HL-60/S4 treated with retinoic acid at 250 ng/mL for 4 days and 3 days (cell line): ENCODE measurements around the gene SHOC2.

ENCODE experiments used
- in situ Hi-C: fragments of 300-500 bp; cut with MboI; formaldehyde crosslinking; loops from 2 replicates; pipeline ENCODE4 v1.7.0; 2022; ENCODE audit warnings: low sequenced_read_pairs

SHOC2 gene

DNA sequence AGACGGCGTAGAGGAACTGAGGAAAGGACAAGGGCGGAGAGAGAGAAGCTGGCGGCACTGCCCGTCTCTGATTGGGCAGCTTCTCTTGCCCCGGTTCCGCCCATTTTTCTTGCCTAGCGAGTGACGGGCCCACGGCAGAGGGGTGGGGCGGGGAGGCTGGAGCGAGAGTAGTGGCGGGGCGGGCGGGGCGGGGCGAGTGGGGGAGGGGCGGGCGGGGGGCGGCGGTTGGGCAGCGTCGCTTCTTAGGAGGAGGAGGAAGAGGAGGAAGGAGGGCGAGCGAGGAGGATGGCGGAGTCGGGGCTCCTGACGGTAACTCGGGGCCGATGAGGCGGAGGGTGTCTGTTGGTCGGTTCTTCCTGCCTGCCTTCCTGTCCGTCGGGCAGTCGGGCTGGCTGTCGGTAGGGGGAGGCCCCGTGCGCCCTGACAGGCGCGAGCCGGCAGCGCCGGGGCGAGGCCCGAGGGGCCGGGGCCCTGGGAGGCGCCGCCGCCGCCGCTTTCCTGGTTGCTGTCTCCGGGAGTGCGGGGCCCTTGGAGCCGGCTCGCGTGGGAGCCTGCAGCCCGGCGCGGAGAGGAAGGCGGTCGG lies at the start of gene SHOC2:
Gene SHOC2 (plus strand): TSS at position 256 of the 583 bp plus-strand sequence. CDS start 44,755 bp downstream, outside the sequence.
- in situ Hi-C loops = no loop called here

DNA sequence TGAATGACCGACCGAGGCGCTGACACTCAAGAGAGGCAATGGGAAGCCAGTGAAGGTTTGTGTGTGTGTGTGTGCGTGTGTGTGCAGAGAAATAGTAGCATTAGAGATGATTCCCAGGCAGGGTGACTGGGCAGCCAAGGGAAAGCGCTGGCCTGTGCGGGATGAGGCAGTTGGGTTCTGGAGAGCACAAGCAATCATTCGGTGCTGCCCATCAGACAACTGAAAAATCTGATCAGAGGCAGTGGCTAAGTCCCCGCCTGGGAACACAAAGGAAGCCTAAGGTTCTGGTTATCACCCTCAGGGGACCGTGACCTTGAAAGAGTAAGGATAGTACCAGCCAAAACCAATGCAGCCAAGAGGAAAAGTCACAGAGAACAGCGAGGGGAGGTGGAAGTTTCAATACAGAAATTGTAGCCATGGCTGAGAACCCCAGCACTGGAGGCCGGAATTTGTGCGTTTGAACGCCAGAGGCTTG lies 48.5 kb upstream of the SHOC2 start:
- in situ Hi-C loops = loop anchor here (10.0 to 25.0 kb wide), 2 partner anchors 116 to 559 kb away; partner anchors contain the start of gene SMNDC1

DNA sequence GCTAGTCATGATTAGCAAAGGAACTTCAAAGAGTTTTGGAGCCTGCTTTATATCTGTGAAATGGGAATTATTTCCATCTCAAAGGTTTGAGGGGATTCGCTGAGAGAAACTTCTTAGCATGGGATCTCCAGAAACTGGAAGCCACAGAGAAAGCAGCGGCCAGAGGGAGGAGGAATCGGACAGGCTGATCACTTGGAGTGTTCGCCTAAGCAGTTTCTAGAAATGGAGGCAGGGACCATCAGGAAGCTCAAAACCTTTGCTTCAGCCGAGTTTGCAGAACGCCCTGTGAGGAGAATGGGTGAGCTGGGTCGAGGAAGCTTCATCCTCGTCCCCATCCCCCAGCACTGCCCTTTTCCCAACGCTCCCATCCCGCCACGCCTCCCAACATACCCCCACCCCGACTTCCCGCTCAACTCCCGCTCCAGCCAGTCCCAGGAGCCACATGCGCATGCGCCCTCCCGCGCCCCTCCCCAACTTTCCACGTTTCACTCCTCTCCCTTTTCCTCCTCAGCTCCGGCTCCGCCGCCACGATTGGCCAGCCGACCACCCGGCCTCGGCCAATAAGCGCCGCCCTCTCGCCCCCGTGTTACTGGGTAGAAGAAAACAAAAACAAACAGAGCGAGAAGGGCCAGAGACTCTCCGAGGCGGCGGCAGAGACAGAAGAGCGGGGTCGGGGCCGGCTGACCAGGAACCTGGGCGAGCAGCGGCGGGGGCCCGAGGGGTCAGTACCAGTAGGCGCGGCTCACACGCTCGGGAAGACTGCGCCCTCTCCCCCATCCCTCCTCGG lies 47.9 kb upstream of the SHOC2 start, which contains the start of gene PDCD4:
Gene PDCD4 (plus strand): TSS at position 631 of the 787 bp plus-strand sequence. CDS start 4,100 bp downstream, outside the sequence.
- in situ Hi-C loops = loop anchor here (10.0 to 25.0 kb wide), 2 partner anchors 117 to 559 kb away; partner anchors contain the start of gene SMNDC1

DNA sequence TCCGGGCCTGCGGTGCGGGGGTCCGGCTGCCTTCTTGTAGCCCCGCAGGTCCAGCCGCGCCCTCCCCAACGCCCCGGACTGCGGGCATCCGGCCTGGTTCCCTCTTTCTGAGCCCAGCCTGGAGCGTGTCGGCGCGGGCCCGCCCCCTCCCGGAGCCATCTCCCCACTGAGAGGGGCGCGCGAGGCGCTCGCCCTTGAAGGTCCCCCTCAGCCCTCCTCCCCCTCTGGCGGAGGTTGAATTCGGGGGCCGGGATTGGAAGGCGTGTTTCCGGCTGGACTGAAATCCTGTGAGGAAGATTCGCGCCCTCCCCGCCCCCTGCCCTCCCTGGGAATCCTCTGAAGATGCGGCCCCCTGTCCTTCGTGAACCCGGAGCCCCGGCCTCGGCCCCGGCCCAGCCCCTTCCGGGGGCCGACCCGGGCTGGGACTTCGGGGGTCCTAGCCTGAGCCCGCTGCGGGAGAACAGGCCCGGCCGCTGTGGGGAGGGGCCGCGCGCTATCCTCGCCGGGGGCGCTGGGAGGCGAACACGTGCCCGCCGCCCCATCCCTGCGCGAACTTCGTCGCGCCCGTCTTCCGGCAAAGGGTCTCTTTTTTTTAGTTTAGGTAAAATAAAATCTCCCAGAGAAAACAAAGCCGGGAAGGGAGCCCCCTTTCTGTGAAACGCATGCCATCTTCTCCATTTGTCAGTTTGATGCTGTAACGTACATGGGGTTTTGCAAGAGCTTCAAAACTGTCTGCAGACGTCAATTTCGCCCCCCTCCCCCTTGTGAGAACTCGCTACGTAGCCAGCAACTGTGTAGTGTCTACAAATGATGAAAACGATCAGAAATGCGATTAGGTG lies 47.0 kb upstream of the SHOC2 start:
- in situ Hi-C loops = loop anchor here (10.0 to 25.0 kb wide), 2 partner anchors 118 to 560 kb away; partner anchors contain the start of gene SMNDC1

DNA sequence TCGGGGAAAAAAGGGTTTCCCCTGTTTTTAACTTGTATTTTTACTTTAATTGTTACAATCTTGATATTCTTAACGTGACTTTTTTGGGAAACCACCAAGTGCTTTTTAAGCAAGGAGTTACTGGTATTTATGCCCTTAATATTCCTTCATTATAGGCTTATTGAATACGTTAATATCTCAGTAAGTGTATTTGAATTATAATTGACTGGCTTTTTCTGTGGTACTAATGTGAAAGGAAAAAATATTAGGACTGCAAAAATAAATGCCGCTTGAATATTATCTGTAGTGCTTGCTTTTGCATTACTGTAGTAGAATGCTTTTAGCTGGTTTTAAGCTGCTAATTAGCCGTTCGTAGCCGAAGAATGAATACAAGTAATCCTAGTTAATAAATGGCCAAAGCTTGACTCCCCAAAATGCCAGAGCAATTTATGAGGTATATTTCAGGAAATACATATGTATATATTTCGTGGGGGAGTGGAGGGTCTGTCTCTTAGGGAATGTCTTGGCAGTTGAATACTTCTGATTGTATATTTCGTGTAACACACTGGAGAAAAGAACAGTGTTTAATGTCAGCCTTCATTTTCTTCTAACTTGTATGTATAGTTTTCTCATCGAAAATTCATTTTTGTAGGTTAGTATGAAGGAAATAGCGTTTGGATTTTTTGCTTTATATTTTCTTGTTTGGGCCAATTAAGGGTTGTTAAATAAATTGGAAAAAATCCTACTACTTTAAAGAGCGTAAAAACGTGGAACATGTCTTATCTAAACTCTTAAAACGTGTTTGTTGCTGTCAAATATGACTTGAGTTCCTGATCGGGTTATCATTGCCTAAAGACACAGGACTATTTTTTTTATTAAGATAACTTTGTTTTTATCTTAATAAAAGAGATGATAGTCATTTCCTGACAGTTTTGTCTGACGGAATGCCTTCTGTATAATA lies 46.1 kb upstream of the SHOC2 start:
- in situ Hi-C loops = loop anchor here (10.0 to 25.0 kb wide), 2 partner anchors 118 to 561 kb away; partner anchors contain the start of gene SMNDC1

DNA sequence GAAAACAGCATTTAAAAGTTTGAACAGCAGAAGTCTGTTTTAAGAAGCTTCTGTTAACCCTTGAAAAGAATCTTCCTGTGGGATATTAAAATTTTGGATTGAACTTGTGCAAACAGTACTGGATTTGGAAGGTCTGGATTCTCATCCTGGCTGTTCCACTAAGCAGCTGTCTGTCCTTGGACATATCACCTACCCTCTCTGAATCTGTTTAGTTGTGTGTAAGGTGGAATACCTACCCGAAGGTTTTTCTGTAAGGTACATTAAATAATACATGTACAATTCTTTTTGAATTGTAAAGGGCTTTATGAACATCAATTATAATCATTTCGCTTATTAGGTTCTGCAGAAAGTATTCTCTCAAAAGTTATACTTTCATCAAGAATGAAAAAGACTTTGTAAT lies 45.5 kb upstream of the SHOC2 start:
- in situ Hi-C loops = loop anchor here (10.0 to 25.0 kb wide), 2 partner anchors 119 to 562 kb away; partner anchors contain the start of gene SMNDC1

DNA sequence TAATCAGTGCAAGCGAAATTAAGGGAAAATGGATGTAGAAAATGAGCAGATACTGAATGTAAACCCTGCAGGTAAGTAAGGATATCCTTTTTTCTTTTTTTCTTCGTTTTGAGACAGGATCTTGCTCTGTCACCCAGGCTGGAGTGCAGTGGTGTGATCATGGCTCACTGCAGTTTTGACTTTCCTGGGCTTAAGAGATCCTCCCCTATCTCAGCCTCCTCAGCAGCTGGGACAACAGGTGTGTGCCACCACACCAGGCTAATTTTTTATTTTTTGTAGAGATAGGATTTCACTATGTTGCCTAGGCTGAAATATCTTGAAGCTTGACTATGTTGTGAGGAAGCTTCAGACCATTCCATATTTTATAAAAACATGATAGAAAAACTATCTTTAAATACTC lies 43.4 kb upstream of the SHOC2 start:
- in situ Hi-C loops = loop anchor here (10.0 to 25.0 kb wide), 2 partner anchors 121 to 264 kb away; no protein-coding TSS in a partner anchor

DNA sequence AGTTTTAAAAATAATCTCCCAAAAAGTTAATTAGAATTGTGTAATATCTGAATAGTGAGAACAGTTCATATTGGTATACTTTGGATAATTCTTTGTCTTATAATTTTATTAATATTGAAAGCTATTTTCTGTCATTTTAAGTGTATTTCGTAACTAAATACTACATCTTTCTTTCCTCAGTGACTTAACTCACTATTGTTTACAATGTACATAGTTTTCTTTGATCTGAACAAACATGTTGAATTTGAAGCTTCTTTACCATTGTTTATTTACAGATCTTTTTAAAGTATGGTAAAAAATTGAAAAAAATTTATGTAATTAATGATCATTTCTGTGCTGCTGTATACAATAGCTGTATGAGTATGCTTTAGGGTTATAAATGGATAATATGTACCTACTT lies 42.6 kb upstream of the SHOC2 start:
- in situ Hi-C loops = loop anchor here (10.0 to 25.0 kb wide), 2 partner anchors 122 to 264 kb away; no protein-coding TSS in a partner anchor

DNA sequence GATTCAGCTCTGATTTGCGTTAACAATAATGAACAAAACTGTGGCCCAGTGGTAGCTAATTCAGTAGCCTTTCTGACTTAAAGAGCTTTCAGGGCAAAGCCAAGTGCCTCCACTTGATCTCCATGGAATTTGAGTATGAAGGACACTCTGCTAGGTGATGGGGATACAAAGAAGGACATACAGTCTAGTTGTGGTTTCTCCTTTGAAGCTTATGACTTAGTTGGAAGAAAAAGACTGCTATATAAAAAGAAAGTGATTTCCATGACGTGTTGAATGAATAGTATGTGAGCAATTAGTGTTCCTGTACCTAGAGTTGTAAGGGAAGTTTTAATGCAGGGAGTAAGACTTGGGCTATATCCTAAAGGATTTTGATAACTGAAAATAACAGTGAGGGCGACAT lies 39.4 kb upstream of the SHOC2 start:
- in situ Hi-C loops = loop anchor here (25.0 kb wide), 1 partner anchor 268 kb away; no protein-coding TSS in a partner anchor

DNA sequence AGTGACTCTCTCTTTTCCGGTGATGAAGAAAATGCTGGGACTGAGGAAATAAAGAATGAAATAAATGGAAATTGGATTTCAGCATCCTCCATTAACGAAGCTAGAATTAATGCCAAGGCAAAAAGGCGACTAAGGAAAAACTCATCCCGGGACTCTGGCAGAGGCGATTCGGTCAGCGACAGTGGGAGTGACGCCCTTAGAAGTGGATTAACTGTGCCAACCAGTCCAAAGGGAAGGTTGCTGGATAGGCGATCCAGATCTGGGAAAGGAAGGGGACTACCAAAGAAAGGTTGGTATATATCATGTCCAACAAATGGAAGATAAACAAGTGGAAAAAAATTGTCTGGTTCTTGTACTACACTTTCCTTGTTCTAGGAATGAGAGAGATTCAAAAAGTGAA lies 38.2 kb upstream of the SHOC2 start:
- in situ Hi-C loops = loop anchor here (25.0 kb wide), 1 partner anchor 269 kb away; no protein-coding TSS in a partner anchor

DNA sequence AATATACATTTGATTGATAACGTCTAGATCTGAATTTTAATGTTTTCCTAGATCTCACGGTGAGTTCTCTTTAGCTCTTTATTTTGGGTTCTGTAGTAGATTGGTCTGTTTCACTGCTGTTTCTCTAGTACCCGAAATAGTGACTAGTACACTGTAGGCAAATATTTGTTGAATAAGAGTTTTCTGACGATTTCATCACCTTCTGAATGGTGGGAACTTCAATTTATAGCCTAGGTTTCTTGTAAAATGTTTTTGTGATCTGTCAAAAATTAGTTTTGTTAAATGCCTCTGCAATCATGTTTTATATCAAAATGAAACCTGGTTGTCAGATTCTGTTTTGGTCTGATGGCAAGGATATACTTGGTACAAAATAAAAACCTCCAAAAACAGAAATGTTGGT lies 37.5 kb upstream of the SHOC2 start:
- in situ Hi-C loops = loop anchor here (25.0 kb wide), 1 partner anchor 270 kb away; no protein-coding TSS in a partner anchor

DNA sequence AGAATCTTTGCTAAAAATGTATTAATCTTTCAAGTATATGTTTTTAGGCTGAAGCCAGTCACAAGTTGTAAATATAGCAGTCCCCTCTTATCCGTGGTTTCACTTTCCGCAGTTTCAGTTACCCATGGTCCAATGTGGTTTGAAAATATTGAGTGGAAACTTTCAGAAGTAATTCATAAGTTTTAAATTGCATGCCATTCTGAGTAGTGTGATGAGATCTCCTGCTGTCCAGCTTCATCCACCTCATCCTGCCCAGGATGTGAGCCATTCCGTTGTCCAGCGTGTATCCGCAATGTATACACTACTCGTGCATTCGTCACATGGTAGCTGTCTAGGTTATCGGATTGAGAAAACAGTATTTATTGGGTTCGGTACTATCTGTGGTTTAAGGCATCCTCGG lies 35.5 kb upstream of the SHOC2 start:
- in situ Hi-C loops = loop anchor here (25.0 kb wide), 1 partner anchor 272 kb away; no protein-coding TSS in a partner anchor

DNA sequence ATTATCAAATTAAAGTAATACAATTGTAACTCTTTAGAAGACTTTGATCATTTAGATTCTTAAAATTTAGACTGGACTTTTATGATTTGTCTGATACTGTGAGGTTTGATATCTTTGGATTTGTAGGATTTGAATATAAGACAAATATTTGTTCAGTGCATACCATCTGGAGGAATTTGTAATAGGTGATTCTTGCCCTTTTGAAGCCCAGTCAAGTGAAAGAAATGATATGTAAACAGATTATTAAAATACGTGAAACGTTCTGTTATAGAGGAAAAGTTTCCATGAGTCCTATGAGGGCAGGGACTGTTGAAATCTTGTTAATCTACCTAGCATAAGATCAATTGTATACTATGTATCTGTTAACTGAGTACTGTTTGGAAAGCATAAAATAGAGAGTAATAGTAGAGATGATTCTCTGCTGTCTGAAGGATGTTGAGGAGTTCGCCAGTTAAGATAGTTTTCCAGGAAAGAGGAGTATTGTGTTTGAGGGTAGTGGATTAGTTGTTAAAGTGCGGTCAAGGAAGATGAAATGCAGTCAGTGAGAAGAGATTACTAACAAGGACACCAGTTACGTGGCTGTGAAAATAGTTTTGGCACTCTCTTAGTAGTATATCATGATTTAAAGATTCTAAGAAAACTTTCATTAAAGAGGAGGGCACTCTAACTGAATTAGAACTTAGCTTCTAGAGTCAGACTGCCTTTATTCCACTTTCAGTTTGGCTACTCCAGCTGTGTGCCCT lies 33.3 kb upstream of the SHOC2 start:
- in situ Hi-C loops = loop anchor here (25.0 kb wide), 1 partner anchor 274 kb away; no protein-coding TSS in a partner anchor

DNA sequence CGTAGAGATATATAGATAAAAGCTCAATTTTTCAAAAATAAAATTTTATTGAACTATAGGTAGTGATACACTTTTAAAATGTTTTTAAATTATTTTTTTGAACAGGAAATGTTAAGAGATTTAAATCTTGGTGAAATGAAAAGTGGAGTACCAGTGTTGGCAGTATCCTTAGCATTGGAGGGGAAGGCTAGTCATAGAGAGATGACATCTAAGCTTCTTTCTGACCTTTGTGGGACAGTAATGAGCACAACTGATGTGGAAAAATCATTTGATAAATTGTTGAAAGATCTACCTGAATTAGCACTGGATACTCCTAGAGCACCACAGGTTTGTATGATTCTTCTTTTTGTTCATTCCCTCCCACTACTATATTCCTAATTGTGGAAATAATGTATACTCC lies 31.8 kb upstream of the SHOC2 start:
- in situ Hi-C loops = loop anchor here (25.0 kb wide), 1 partner anchor 275 kb away; no protein-coding TSS in a partner anchor

DNA sequence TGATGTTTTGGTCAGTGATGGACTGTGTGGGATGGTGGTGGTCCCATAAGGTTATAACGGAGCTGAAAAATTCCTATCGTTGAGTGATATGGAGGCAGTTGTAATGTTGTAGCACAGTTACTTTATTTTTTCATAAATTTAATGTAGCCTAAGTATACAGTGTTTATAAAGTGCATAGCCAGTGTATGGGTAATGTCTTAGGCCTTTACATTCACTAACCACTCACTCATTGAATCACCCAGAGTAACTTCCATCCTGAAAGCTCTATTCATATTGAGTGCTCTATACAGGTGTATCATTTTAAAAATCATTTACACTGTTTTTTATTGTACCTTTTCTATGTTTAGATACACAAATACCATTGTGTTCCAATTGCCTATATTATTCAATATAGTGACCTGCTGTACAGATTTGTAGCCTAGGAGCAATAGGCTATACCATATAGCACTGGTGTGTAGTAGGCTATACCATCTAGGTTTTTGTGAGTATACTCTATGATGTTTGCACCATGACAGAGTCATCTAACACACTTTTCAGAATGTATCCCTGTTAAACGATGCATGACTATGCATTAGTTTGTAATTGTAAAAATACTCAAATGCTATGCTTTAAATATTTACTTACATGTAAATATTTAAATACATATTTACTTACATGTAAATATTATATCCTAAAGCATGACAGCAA lies 26.7 kb upstream of the SHOC2 start:
- in situ Hi-C loops = loop anchor here (25.0 kb wide), 1 partner anchor 280 kb away; no protein-coding TSS in a partner anchor

DNA sequence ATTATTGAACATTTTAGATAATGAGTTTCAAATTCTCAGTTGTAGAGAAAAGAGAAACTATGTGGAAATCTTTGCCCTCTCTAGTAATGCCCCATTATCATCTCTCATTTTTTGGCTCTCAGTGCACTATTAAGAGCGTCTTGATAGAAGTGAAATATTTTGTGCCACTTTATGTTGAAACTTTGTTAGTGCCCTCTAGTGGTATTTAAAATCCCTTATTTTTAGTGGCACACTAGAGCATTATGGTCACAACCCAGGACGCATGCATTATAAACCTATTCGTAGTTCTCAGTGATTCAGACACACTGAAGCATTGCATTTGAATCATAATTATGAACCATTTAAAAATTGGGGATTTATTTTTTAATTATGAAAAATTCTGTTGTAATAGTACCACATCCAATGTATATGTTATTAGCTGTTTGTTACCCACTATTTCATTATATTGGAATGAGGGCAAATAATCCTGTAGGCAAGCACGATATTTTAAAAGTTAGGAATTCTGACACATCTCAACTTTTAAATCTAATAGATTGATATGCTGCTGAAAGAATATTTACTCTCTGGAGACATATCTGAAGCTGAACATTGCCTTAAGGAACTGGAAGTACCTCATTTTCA lies 25.7 kb upstream of the SHOC2 start:
- in situ Hi-C loops = loop anchor here (25.0 kb wide), 1 partner anchor 281 kb away; no protein-coding TSS in a partner anchor

DNA sequence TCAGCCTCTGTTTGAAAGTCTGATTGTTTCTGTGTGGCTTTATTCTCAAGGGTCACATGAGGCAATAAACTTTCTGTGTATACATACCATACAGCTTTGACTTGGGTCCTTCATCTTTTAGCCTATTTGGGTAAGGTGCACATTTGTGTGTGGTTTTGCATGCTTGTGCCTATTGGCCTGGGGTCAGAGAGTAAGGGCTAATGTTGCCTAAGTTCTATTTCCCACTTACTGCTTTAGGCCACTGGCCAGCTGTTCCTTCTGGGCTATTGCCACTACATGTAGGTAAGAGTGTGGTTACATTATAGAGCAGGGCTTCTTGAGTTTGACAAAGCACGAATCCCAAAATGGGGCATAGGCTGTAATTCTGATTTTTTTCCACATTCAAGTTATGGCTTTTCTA lies 22.2 kb upstream of the SHOC2 start:
- in situ Hi-C loops = loop anchor here (25.0 kb wide), 1 partner anchor 285 kb away; no protein-coding TSS in a partner anchor
